Middle frontal gyrus (tissue), 1 donor: Measurements from ENCODE around the gene ZNF282.

ENCODE experiments used
- DNase-seq: peaks from one replicate; pipeline ENCODE4 v3.0.0-alpha.2; 2015; ENCODE audit warnings: low spot score; ENCODE audit errors: extremely low spot score

The ZNF282 gene

GRCh38 chr7:149191851-149192250, 3.5 kb upstream of the ZNF282 start:
- DNase-seq: no peak

GRCh38 chr7:149194799-149195179, 557 bp upstream of the ZNF282 start:
- no peak for DNase-seq

- DNase-seq: no peak
Measured at GRCh38 chr7:149196151-149196704, 882 bp downstream of the ZNF282 start.

GRCh38 chr7:149196705-149197171, 1.4 kb downstream of the ZNF282 start:
- no peak for DNase-seq

GRCh38 chr7:149197675-149198074, 2.3 kb downstream of the ZNF282 start:
- DNase-seq: no peak

- no peak for DNase-seq
Measured at GRCh38 chr7:149198161-149198816, 2.9 kb downstream of the ZNF282 start.

GRCh38 chr7:149199234-149199995, 4.1 kb downstream of the ZNF282 start:
- no peak for DNase-seq

- DNase-seq: no peak
Measured at GRCh38 chr7:149202831-149203231, 7.5 kb downstream of the ZNF282 start.

GRCh38 chr7:149205690-149206381, 10.5 kb downstream of the ZNF282 start:
- no peak for DNase-seq

GRCh38 chr7:149207324-149208035, 12.1 kb downstream of the ZNF282 start:
- no peak for DNase-seq

- DNase-seq: no peak
Measured at GRCh38 chr7:149209518-149210269, 14.3 kb downstream of the ZNF282 start.

GRCh38 chr7:149210551-149210950, 15.2 kb downstream of the ZNF282 start:
- DNase-seq: no peak

GRCh38 chr7:149214020-149214720, 18.8 kb downstream of the ZNF282 start:
- DNase-seq: no peak

GRCh38 chr7:149216402-149216801, 21.1 kb downstream of the ZNF282 start:
- no peak for DNase-seq

- DNase-seq: no peak
Measured at GRCh38 chr7:149217570-149217969, 22.2 kb downstream of the ZNF282 start.

- no peak for DNase-seq
Measured at GRCh38 chr7:149218469-149219420, 23.4 kb downstream of the ZNF282 start.

- DNase-seq: no peak
Measured at GRCh38 chr7:149220534-149220933, 25.2 kb downstream of the ZNF282 start.

- no peak for DNase-seq
Measured at GRCh38 chr7:149223176-149223575, 27.8 kb downstream of the ZNF282 start.

- DNase-seq: no peak
Measured at GRCh38 chr7:149223761-149224160, 28.4 kb downstream of the ZNF282 start.
